ENCODE results near the gene EMC9. TPM values are rescaled to one million over a fixed set of nuclear protein-coding genes. Genes with fewer than 3 reads are reported as not detected.

The EMC9 gene
- total RNA-seq, 1 experiment from 2014 or later = 49.2 TPM

DNA sequence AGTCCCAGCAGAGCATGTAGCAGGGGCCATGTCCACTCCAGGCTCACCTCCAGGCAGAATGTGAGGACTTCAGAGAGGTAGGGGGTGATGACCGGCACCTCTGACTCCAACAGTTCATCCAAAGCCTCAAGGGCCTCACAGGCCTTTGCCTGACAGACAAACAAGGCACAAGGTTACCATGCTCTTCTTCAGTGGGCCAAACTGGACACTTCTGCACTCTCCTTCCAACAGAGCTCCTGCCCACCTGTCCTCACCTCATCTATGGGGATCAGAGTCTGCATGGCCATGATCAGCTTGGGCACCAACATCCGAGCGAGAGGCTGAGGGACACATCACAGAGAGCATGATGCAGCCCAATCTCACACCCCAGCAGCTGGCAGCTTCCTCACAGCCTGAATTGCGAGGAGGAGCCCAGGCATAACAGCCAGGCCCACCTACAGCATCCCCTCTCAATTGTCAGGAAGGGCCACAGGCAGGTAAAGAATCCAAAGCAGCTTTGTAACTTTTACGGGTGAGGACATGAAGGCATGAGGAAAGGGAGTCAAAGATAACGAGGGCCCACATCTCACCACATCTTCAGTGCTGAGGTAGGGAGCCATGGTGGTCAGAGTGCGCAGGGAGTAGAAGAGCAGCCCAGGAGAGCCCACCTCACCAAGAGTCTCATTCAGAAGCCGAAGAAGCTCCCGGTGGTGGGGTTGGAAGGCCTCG, 45.6 kb upstream of the EMC9 start:
- Mint-ChIP-seq H3K27ac (ENCODE audit: low read depth, unreplicated experiment) (no peak overlapping the region), H3K4me3 (ENCODE audit: unreplicated experiment) (peak overlapping the region; percentile 81), H3K9me3 (ENCODE audit: unreplicated experiment) (no peaks in the 10 kb centered on the region), H3K36me3 (ENCODE audit: insufficient read depth, unreplicated experiment) (peaks cover 54% of the 10 kb centered on the region), H3K4me1 (ENCODE audit: insufficient read depth, unreplicated experiment) (peaks cover 12% of the 10 kb centered on the region), H3K27me3 (ENCODE audit: insufficient read depth, unreplicated experiment) (no peaks in the 10 kb centered on the region)
- DNase-seq (ENCODE audit: unreplicated experiment) = no peak
- ChIA-PET CTCF (interaction anchor here (0.5 to 7.0 kb wide), 6 partner anchors 10 to 1234 kb away, joined by 3 to 51 read pairs (median 4); partner anchors contain the start of gene IRF9), POLR2A (interaction anchor here (2.7 to 4.0 kb wide), 2 partner anchors 40 to 77 kb away, joined by 9 to 25 read pairs; partner anchors contain the start of genes PSME2 and RNF31)
- intact Hi-C loops (cut with micrococcal nuclease) = no loop called here
- TF ChIP-seq CTCF (IDR thresholded peaks at IDR 0.05; ENCODE audit: unreplicated experiment) = no peak
- BruUV-seq (replicated peaks) = no TSS peak

DNA sequence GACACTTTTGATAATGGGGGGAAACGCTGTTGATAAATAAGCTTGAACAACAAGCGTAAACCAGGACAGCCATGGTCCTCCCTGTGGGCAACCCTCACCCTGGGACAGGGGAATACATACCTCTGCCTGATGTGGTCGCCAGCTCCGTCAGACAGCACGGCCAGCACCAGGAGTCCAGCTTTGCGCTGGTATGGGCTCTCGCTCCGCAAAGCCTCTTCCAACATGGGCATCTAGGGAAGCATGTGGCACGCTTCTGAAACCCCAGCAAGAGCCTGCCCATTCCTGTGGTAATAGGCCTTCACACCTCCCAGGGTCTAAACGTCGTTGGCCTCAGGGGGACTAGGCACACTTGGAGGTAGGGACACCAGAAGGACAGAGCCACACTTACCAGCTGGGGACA, 44.4 kb upstream of the EMC9 start:
- no peaks in the 10 kb centered on the region for H3K9me3 Mint-ChIP-seq (ENCODE audit: unreplicated experiment)
- DNase-seq (ENCODE audit: unreplicated experiment) = no peak
- no peak for TF ChIP-seq CTCF (IDR thresholded peaks at IDR 0.05; ENCODE audit: unreplicated experiment)
- POLR2A ChIA-PET = interaction anchor here (1.3 to 4.0 kb wide), 2 partner anchors 27 to 39 kb away, joined by 6 to 25 read pairs; partner anchors contain the start of genes CHMP4A, PSME2 and RNF31
- H3K4me1 Mint-ChIP-seq (ENCODE audit: insufficient read depth, unreplicated experiment) = peaks cover 12% of the 10 kb centered on the region
- H3K4me3 Mint-ChIP-seq (ENCODE audit: unreplicated experiment) = no peak overlapping the region
- H3K27me3 Mint-ChIP-seq (ENCODE audit: insufficient read depth, unreplicated experiment) = no peaks in the 10 kb centered on the region
- H3K36me3 Mint-ChIP-seq (ENCODE audit: insufficient read depth, unreplicated experiment) = peaks cover 60% of the 10 kb centered on the region
- no TSS peak for BruUV-seq (replicated peaks)
- H3K27ac Mint-ChIP-seq (ENCODE audit: low read depth, unreplicated experiment) = no peak overlapping the region
- intact Hi-C loops (cut with micrococcal nuclease) = no loop called here
- CTCF ChIA-PET = interaction anchor here (0.6 to 7.0 kb wide), 8 partner anchors 22 to 625 kb away, joined by 3 to 51 read pairs (median 4); partner anchors contain the start of genes IRF9 and LTB4R2

DNA sequence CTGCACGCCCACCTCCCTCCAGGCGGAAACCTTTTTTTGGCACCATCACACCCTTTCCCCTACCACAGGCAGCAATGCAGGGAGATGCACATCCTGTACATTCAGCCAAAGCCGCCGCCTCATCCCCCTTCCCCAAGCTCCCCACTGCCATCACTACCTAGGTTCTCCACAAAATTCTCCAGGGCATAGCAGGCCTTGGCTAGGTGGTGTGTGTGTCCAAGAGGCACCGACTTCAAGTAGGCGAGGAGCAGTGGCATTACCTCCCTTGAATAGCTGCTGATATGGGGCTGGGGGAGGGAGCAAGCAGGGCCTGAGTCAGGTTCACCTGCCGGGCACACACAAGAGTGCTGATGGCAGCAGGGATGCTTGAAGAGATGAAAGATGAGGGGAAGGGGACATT, 43.6 kb upstream of the EMC9 start:
- Mint-ChIP-seq H3K27ac (ENCODE audit: low read depth, unreplicated experiment) (no peak overlapping the region), H3K4me1 (ENCODE audit: insufficient read depth, unreplicated experiment) (peaks cover 9% of the 10 kb centered on the region), H3K27me3 (ENCODE audit: insufficient read depth, unreplicated experiment) (no peaks in the 10 kb centered on the region), H3K36me3 (ENCODE audit: insufficient read depth, unreplicated experiment) (peaks cover 61% of the 10 kb centered on the region), H3K9me3 (ENCODE audit: unreplicated experiment) (no peaks in the 10 kb centered on the region), H3K4me3 (ENCODE audit: unreplicated experiment) (no peak overlapping the region)
- DNase-seq (ENCODE audit: unreplicated experiment) = no peak
- CTCF ChIA-PET = interaction anchor here (0.8 to 7.0 kb wide), 5 partner anchors 24 to 149 kb away, joined by 4 to 51 read pairs (median 5); partner anchors contain the start of genes IRF9, LTB4R2 and TINF2
- POLR2A ChIA-PET = interaction anchor here (0.6 to 1.3 kb wide), 2 partner anchors 28 to 58 kb away, joined by 3 to 6 read pairs; partner anchors contain the start of genes CHMP4A and TINF2
- intact Hi-C loops (cut with micrococcal nuclease) = no loop called here
- BruUV-seq (replicated peaks) = no TSS peak
- no peak for TF ChIP-seq CTCF (IDR thresholded peaks at IDR 0.05; ENCODE audit: unreplicated experiment)

Data from MCF 10A (cell line).